HTERT RPE-1 (cell line): ENCODE measurements around the gene VPS26A.

Experiments used
- in situ Hi-C: fragments of 300-500 bp; cut with MboI; formaldehyde crosslinking; loops from 4 replicates; pipeline ENCODE4 v1.14.3; 2020; ENCODE audit warnings: low sequenced_read_pairs

VPS26A gene

GRCh38 chr10:69218831-69219230 lies 94.9 kb downstream of the VPS26A start:
- in situ Hi-C loops, result no loop called here

- in situ Hi-C loops, result no loop called here
These were observed 96.1 kb downstream of the VPS26A start, which contains the start of gene HKDC1 for GRCh38 chr10:69220041-69220451. HKDC1 (plus strand) TSS chr10:69220332; CDS start chr10:69220436, 104 bp downstream.

GRCh38 chr10:69220507-69220906 lies 96.5 kb downstream of the VPS26A start:
- in situ Hi-C loops, result no loop called here
